Effector memory CD8-positive, alpha-beta T cell (primary cell): ENCODE results near the gene MSX2.

Experiments
- ATAC-seq: fragments of 150-1000 bp; cut with Tn5 transposase; replicated peaks from 2 replicates; pipeline ENCODE4 v1.10.0; 2021; ENCODE audit warnings: mild to moderate bottlenecking, moderate library complexity
- DNase-seq, 3 experiments: peaks; one replicate each; pipeline ENCODE4 v3.0.0; 2021
- H3K27ac Mint-ChIP-seq, 2 donors: one replicate each; pipeline ENCODE4 v1.8.0; 2022; ENCODE audit warnings: mild to moderate bottlenecking in 2 of 2, mixed read lengths in 2 of 2, moderate library complexity in 2 of 2
- H3K27me3 Mint-ChIP-seq, 2 donors: one replicate each; pipeline ENCODE4 v1.8.0; 2022; ENCODE audit warnings: mixed read lengths in 2 of 2
- H3K36me3 Mint-ChIP-seq: one replicate; pipeline ENCODE4 v1.8.0; 2022; ENCODE audit warnings: mild to moderate bottlenecking, moderate library complexity, mixed read lengths; ENCODE audit not compliant: insufficient read depth
- H3K4me1 Mint-ChIP-seq, 2 donors: one replicate each; pipeline ENCODE4 v1.8.0; 2022; ENCODE audit warnings: low read depth in 2 of 2, mixed read lengths in 2 of 2
- H3K4me3 Mint-ChIP-seq, 2 donors: one replicate each; pipeline ENCODE4 v1.8.0; 2022; ENCODE audit warnings: mild to moderate bottlenecking in 2 of 2, mixed read lengths in 2 of 2, moderate library complexity in 2 of 2
- H3K9me3 Mint-ChIP-seq, 2 donors: one replicate each; pipeline ENCODE4 v1.8.0; 2022; ENCODE audit warnings: mixed read lengths in 2 of 2

MSX2 gene

DNA sequence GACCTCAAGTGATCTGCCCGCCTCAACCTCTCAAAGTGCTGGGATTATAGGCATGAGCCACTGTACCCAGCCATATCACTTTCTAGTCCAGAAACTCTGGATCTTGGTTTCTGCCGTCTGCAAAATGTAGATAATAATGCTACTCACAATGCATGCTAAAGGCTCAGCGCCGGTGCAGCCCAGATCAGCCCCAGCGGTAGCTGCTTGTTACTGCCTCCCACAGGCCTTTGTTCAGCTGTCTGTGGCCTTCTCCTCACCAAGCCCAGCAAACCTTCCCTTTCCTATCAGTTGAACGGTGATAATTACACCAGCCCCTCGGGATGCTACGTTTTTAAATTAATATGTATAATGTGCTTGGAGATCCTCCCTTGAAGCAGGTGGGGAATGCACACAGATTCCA lies 26.2 kb upstream of the MSX2 start:
- DNase-seq, result no peak
- Mint-ChIP-seq H3K4me1 (no peaks in the 10 kb centered on the region), H3K27me3 (peaks cover 9 to 27% of the 10 kb centered on the region in 2 donors), H3K27ac (no peak overlapping the region), H3K4me3 (no peak overlapping the region), H3K36me3 (no peaks in the 10 kb centered on the region), H3K9me3 (peaks cover 0 to 2% of the 10 kb centered on the region in 2 donors)
- no peak for ATAC-seq

DNA sequence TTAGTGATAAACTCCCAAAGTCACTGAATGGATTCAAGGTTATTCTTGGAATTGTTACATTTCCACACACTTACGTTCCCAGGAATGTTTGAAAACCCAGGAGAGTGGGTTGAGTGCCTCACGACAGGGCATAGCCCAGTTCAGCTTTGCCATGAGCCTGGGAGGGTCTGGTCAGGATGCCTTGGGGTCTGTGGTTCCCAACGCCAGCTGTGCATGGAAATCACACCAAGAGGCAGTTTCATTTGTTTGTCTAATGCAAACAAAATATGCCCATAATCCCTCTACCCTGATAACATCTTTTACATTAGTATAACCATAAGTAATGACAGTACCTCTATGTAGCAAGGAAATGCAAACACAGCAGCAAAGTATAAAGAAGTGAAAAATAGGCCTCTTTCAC lies 25.3 kb upstream of the MSX2 start:
- Mint-ChIP-seq H3K4me1 (no peaks in the 10 kb centered on the region), H3K27ac (no peak overlapping the region), H3K27me3 (peaks cover under 1 to 17% of the 10 kb centered on the region in 2 donors), H3K36me3 (peaks cover 3% of the 10 kb centered on the region), H3K9me3 (peaks cover 0 to 2% of the 10 kb centered on the region in 2 donors), H3K4me3 (no peak overlapping the region)
- DNase-seq (no peak), ATAC-seq (no peak)

DNA sequence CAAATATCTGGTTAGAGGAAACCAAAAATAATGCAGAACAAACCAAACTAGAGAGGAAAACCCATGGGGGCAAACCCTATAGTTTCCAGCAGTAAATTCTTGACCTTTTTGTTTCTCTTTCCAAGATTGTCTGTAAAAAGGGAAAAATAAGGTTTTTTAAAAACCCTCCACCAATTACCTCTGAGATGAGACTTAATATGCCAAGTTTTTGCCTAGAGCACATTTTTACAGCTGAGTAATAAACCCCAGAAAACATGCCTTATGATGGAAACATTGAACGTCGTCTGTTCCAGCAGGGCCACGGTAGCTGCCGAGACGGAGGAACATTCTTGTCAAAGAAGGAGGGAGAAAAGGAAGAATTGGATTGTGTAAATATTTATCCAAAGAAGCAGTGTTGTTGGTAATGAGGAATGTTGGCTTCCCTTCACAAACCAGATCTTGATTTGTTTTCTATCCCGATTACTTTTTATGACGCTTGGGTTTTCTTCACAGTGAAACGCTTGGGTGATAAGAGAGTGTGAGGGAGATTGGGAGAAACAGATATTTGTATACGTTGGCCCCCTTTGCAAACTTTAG lies 17.3 kb upstream of the MSX2 start:
- H3K36me3 Mint-ChIP-seq, result peaks cover 3% of the 10 kb centered on the region
- DNase-seq (no peak), ATAC-seq (no peak)
- no peaks in the 10 kb centered on the region for H3K4me1 Mint-ChIP-seq
- H3K4me3 Mint-ChIP-seq, result no peak overlapping the region
- H3K27me3 Mint-ChIP-seq, result no peaks in the 10 kb centered on the region
- no peak overlapping the region for H3K27ac Mint-ChIP-seq
- peaks cover 0 to 9% of the 10 kb centered on the region in 2 donors for H3K9me3 Mint-ChIP-seq

DNA sequence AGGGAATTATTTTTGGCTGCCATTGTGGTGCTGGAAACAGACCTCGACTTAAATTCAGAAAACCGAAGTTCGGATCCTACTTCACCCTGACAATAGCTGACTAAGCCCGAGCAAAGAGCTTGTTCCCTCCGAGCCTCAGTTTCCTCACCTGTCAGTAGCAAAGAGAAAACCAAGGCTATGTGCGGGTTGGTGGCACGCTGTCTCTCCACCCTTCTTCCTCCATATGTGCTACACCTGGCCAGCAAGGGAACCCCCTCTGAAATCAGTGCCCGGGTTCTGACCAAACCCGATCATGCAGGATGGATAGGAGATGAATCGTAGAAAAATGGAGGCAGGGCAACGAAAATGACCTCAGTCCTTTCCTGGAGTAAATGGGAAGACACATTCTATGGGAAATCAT lies 16.7 kb upstream of the MSX2 start:
- H3K4me1 Mint-ChIP-seq, result no peaks in the 10 kb centered on the region
- DNase-seq, result no peak
- no peak overlapping the region for H3K27ac Mint-ChIP-seq
- H3K9me3 Mint-ChIP-seq, result peaks cover 0 to 9% of the 10 kb centered on the region in 2 donors
- peaks cover 3% of the 10 kb centered on the region for H3K36me3 Mint-ChIP-seq
- no peak for ATAC-seq
- H3K27me3 Mint-ChIP-seq, result no peaks in the 10 kb centered on the region
- no peak overlapping the region for H3K4me3 Mint-ChIP-seq

DNA sequence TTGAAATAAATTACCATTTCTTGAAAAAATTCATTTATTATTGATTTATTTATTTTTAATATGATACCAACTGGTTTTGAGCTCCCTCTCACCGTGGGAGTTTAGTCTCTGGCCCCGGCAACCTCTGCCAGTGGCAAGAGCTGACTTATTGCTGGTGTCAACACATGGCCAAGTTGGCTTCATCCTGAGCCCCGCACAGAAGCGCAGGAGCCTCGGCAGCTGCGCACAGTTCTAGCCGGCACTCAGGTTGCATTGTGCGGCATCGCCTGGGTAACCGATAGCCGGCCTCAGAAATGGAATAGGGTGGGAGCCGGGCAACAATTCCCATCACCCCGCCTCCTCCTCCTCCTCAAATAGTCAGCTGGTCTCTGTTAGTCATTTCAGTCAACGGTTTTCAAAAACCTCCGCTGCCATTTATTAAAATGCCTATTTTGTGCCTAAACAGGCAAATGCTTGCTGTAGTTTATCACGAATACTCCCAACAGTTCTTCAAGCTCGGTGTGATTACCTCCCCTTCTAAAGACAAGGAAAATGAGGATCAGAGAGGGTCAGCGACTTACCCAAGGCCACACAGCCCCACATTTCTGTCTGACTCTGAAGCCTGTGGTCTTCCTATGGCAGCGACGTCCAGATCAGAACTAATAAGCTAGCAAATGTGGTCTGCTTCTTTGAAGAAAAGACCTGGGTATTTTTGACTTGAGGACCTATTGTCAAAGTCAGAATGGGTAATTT lies 15.7 kb upstream of the MSX2 start:
- Mint-ChIP-seq H3K9me3 (peaks cover 0 to 9% of the 10 kb centered on the region in 2 donors), H3K4me3 (no peak overlapping the region), H3K4me1 (no peaks in the 10 kb centered on the region)

DNA sequence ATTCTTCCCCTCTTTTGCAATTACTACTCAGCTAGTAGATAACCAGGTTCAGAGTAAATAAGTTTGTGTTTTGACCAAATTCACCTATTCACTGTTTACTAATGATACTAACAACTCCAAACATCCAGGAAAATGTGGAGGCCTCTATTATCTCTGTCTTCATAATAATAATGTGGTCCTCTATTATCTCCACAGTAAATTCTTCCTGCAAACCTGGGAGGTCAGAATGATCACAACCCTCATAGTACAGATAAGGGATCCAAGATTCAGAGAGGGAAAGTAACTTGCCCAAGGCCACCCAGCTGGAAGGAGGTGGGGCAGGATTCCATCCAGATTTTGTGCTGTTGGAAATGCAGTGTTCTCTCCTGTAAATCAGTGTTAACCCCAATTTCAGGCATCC lies 9.6 kb upstream of the MSX2 start:
- Mint-ChIP-seq H3K4me1 (no peaks in the 10 kb centered on the region), H3K9me3 (peaks cover 0 to 4% of the 10 kb centered on the region in 2 donors), H3K36me3 (no peaks in the 10 kb centered on the region), H3K4me3 (no peak overlapping the region), H3K27me3 (peaks cover 16 to 19% of the 10 kb centered on the region in 2 donors), H3K27ac (no peak overlapping the region)
- DNase-seq, result no peak
- no peak for ATAC-seq

More for the DNA sequence above, 15.7 kb upstream of the MSX2 start:
- Mint-ChIP-seq H3K27ac (no peak overlapping the region), H3K36me3 (peaks cover 3% of the 10 kb centered on the region), H3K27me3 (no peaks in the 10 kb centered on the region)
- DNase-seq, result no peak
- ATAC-seq, result no peak

DNA sequence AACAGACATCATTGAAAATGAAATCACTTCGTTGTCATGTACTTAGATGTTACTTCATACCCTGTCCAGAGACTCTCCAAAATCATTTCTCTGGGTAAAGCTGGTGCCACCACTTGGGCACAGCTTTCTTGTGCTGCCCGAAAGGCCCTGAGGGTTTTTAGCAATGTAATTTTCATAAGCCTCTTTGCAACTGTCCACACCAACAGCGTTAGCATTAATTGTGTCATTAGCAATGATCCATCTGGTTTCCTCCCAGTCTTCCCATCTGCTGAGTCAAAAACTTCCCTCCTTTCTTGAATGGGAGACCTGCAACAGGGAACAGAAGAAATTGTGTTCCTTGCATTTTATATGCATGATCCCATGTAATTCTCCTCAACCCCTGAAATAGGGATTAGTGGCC lies 8.6 kb upstream of the MSX2 start:
- Mint-ChIP-seq H3K4me3 (no peak overlapping the region), H3K27me3 (peaks cover 25 to 30% of the 10 kb centered on the region in 2 donors), H3K9me3 (peaks cover 0 to 2% of the 10 kb centered on the region in 2 donors), H3K27ac (no peak overlapping the region), H3K4me1 (no peaks in the 10 kb centered on the region), H3K36me3 (no peaks in the 10 kb centered on the region)
- ATAC-seq, result no peak
- DNase-seq, result no peak

DNA sequence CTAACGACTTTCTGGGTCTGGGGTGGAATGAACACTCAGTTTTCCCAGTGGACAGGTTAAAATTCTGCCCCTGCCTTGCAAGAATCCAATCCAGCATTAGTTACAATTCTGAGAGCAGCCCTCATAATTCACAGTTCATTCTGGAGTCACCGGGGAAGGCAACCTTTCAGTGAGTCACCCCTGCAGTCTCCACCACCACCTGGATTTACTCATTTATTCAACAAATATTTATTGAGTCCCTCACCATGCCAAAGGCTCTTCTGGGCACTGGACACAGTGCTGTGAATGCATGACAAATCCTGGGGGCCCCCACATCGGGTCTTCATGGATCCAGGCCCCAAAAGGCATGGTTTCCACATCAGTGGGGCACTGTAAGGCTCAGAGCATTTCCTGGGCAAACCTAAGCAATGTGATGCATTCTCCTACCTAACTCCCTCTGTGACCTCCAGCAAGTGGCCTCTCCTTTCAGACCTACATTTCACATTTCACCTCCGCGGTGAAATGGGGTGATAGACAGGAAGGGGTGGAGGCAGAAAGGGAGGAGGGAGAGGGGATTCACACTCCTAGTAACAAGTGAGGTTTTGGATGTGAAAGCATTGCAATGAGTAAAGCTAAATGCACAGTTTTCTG lies 6.4 kb upstream of the MSX2 start:
- Mint-ChIP-seq H3K4me3 (no peak overlapping the region), H3K27ac (no peak overlapping the region), H3K9me3 (peaks cover 0 to 2% of the 10 kb centered on the region in 2 donors), H3K4me1 (no peaks in the 10 kb centered on the region), H3K36me3 (no peaks in the 10 kb centered on the region), H3K27me3 (peaks cover 42 to 46% of the 10 kb centered on the region in 2 donors)
- ATAC-seq (no peak), DNase-seq (no peak)

DNA sequence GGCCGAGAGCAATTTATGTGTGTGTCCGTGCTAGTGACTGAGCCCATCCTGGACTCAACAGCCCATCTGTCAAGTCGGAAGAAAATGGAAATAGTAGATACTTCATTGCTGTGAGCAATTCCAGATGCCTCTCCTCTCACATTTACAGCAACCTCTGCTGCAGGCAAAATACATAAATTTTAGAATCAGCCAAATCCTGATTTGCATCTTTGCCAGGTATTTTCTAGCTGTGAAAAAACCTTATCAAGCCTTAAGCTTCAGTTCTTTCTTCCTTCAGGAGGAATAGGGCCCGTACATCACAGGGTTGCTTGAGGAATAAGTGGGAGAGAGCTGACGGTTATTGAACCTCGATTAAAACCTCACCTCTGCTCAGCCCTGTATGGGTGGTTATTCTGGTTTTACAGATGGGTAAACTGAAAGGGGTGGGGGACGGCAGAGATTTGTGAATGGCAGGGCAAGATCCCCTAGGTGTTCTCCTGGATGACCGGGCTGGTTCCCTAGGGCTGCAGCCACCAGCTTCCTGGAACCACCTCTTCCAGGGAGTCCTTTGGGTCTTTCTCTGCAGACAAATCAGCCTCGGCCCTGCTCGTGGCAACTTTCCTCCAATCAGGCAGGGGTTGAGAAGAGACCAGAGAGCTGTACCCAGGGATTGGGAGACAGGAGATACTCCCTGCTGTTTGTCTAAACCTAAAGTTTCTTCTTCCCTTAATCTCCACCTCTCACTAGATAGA lies 5.3 kb upstream of the MSX2 start:
- Mint-ChIP-seq H3K36me3 (no peaks in the 10 kb centered on the region), H3K27me3 (peaks cover 53 to 57% of the 10 kb centered on the region in 2 donors), H3K4me3 (no peak overlapping the region), H3K9me3 (peaks cover 0 to 3% of the 10 kb centered on the region in 2 donors), H3K27ac (no peak overlapping the region), H3K4me1 (peaks cover 2% of the 10 kb centered on the region in 2 donors)
- ATAC-seq (no peak), DNase-seq (no peak)

DNA sequence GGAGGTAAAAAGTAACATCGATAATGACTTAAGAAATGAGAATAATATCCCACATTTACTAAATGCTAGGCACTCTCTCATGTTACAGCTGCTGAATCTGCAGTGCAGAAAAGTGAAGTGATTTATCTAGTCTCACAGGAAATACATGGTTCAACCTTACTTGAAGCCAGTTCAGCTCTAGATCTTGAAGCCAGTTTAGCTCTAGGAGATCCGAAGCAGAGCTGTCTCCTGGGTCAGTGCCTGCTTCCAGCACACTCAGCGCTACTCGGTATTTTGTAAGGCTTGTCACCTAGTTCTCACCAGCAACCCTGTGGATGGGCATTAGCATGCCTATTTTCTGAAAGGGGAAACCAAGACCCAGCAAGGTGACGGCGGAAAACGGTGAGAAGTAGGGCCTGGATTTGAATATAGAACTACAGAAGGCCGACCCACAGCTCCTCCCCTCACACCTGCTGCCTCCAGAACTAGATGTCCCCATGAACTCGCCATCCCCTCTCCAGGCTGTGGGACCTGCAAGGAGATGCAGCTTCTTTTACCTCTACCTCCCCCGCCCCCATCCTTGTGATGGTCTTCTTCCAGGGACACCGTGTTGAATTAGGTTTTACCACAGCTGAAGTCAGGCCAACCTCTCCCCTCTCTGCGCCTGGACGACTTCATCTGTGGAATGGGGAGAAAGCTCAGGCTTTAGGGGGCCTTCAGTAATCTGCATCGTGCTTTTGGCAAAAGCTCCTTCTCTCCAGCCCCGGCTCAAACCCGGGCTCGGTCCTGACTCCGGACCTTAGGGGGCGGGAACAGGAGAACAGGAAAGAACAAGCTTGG lies 4.4 kb upstream of the MSX2 start:
- Mint-ChIP-seq H3K27ac (no peak overlapping the region), H3K4me3 (no peak overlapping the region), H3K9me3 (peaks cover 0 to 3% of the 10 kb centered on the region in 2 donors), H3K27me3 (peaks cover 56 to 66% of the 10 kb centered on the region in 2 donors), H3K4me1 (peaks cover 2 to 4% of the 10 kb centered on the region in 2 donors), H3K36me3 (no peaks in the 10 kb centered on the region)
- DNase-seq, result no peak
- no peak for ATAC-seq

DNA sequence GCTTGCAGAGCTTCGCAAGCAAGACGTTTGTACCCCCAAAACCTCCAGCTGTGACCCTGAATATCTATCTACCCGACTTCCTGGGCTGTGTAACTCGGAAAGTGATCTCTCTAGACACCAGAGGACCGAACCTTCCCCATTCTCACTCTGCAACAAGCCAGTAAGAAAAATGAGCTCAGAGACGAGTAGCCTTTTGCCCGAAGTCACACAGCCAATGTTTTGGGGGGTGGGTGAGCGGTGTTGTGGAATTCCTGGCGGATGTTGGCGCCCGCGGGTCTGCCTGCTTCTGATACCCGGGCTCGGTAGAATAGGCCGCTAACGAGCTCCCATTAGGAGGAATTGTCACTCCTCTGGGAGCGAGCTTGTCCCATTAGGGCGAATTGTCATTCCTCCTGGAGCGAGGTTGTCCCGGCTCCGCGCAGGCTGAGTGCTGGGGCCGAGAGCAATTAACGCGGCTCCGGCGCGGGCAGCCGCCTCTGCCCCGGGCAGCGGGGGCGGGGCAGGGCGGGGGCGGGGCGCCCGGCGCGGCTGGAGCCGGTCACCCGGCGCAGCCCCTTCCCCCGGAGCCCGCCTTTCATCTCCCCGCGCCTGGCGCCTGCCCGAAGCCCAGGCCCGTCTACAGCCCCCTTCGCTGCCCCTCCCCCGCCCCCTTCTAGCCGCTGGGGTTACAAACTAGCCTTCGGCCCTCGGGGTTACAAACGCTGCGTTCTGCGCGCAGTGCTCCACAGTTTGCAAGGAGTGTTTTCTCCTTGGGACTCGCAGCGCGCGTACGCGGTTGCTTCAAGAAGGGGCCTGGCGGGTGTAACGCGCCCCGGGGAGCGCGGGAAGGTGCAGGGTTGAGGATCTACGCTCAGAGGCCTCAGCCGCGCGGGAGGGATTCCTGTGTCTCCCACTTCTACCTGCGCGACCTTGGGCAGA lies 3.5 kb upstream of the MSX2 start:
- no peak for ATAC-seq
- Mint-ChIP-seq H3K27ac (no peak overlapping the region), H3K27me3 (peaks cover 59 to 75% of the 10 kb centered on the region in 2 donors), H3K36me3 (no peaks in the 10 kb centered on the region), H3K9me3 (peaks cover 0 to 3% of the 10 kb centered on the region in 2 donors), H3K4me1 (peaks cover 2 to 4% of the 10 kb centered on the region in 2 donors), H3K4me3 (no peak overlapping the region)
- no peak for DNase-seq
